GM12864 (cell line): ENCODE measurements around the gene TMEM184C.

Experiments
- DNase-seq: peaks from one replicate; pipeline ENCODE4 v3.0.0-alpha.2; 2011; ENCODE audit warnings: low read depth
- H3K4me3 ChIP-seq: 2 replicates; pipeline ENCODE4 v1.5.1; 2011; ENCODE audit warnings: mild to moderate bottlenecking, low read depth, low read length, control low read depth
- TF ChIP-seq, protein P1 (sequence below): IDR thresholded peaks from 2 replicates; pipeline ENCODE4 v1.5.1; 2011; ENCODE audit warnings: low read depth, mild to moderate bottlenecking, moderate library complexity, low read length, control low read depth, inconsistent platforms; ENCODE audit errors: missing control alignments

TMEM184C gene

DNA sequence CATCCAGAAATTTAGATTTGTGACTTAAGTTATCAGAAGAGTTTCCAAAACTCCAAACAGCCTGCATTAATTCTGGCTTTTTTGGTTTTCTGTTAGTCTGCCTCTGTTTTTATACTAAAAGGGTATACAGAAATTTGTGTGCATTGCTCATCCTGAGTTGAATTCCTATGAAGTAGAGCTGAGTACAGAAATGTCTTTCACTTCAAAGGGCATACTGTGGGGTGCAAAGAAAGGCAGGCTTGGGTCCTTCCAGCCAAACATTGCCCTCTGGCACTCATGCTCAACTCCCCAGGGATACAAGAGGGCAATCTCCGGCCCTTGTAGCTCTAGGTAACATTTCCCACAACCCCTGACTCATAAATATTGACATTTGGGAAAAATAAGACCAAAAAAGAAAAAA is 27.6 kb upstream of the TMEM184C start:
- no peak overlapping the region for H3K4me3 ChIP-seq
- TF ChIP-seq, protein P1, sequence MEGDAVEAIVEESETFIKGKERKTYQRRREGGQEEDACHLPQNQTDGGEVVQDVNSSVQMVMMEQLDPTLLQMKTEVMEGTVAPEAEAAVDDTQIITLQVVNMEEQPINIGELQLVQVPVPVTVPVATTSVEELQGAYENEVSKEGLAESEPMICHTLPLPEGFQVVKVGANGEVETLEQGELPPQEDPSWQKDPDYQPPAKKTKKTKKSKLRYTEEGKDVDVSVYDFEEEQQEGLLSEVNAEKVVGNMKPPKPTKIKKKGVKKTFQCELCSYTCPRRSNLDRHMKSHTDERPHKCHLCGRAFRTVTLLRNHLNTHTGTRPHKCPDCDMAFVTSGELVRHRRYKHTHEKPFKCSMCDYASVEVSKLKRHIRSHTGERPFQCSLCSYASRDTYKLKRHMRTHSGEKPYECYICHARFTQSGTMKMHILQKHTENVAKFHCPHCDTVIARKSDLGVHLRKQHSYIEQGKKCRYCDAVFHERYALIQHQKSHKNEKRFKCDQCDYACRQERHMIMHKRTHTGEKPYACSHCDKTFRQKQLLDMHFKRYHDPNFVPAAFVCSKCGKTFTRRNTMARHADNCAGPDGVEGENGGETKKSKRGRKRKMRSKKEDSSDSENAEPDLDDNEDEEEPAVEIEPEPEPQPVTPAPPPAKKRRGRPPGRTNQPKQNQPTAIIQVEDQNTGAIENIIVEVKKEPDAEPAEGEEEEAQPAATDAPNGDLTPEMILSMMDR, result no peak
- no peak for DNase-seq

GRCh38 chr4:147590249-147590920 is 26.8 kb upstream of the TMEM184C start:
- TF ChIP-seq, protein P1, result peak; percentile 64
- H3K4me3 ChIP-seq, result no peak overlapping the region
- DNase-seq, result peak; percentile 34

DNA sequence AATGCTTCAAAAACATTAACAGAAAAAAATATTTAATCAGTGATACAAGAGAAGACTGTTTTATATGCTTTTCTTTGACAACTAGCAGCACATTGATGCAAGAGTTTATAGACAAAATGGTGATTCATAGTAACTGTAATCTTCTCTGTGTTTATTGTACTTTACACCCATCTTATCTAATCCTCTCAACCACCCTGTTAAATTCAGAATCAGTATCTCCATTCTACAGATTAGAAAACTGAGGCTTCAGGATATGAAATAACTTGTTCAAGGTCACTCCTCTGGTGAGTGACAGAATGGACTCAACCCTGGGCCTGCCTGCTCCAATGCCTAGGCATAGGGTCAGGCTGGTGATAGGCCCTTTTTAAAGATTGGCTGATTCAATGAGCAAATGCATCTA is 26.1 kb upstream of the TMEM184C start:
- TF ChIP-seq, protein P1, result no peak
- DNase-seq, result no peak
- no peak overlapping the region for H3K4me3 ChIP-seq

DNA sequence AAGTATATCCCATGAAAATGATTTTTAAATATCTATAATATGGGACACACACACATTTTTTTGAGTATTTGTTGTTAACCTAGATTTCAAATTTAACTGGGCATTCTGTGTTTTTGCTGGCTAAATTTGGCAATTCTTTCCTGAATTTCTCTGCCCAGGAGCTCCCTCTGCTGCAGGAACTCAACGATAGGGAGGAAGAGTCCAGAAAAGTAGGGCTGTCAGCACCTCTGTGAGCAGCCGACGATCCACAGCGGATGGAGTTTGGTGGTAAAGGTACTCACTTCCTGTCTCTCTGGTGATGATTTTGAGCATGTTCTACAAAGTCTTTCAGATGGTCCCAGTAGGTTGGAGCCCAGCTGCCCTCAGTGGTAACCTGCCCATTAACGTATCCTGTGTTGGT is 23.1 kb upstream of the TMEM184C start:
- no peak for DNase-seq
- TF ChIP-seq, protein P1, result no peak
- H3K4me3 ChIP-seq, result no peak overlapping the region

- DNase-seq, result no peak
- TF ChIP-seq, protein P1, result no peak
- no peak overlapping the region for H3K4me3 ChIP-seq
Measured at GRCh38 chr4:147594578-147594977, 22.6 kb upstream of the TMEM184C start.

GRCh38 chr4:147596377-147596776 is 20.8 kb upstream of the TMEM184C start:
- TF ChIP-seq, protein P1, result no peak
- H3K4me3 ChIP-seq, result no peak overlapping the region
- DNase-seq, result no peak

GRCh38 chr4:147596981-147597380 is 20.2 kb upstream of the TMEM184C start:
- H3K4me3 ChIP-seq, result no peak overlapping the region
- TF ChIP-seq, protein P1, result no peak
- no peak for DNase-seq
